ENCODE measurements around the gene MYLK3.
A peak's percentile ranks its signal among the peaks of the same experiment; 100 is the strongest.

The MYLK3 gene

DNA sequence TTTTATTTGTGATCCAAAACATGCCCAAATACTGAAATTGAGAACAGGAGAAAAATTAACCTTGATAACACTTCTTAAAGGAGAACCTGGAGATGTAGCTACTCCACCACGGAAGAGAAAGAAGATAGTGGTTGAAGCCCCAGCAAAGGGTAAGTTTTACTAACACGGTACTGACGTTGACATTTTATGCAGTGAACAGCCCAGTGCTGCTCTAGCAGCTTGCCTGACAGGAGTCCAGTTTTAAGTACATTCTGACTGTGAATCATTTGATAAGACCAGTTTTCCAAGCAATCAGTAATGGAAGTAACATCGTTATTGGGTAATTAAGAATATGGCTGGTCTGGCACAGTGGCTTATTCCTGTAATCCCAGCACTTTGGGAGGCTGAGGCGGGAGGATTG, 52.2 kb downstream of the MYLK3 start:
- Histone ChIP-seq H2AFZ (ENCODE audit: low read depth) (no peak overlapping the region), H3K27me3 (ENCODE audit: insufficient read depth, low read depth) (no peaks in the 10 kb centered on the region), H3K79me2 (ENCODE audit: insufficient read depth, low read depth) (peaks cover 15% of the 10 kb centered on the region), H3K4me3 (IDR thresholded peaks at IDR 0.05; ENCODE audit: insufficient read depth, low read depth, low read length) (no peak overlapping the region), H3K9ac (no peak overlapping the region), H3K4me1 (ENCODE audit: low read depth, poor library complexity, severe bottlenecking) (peaks cover 13% of the 10 kb centered on the region), H4K20me1 (ENCODE audit: insufficient read depth) (0 out of 2 replicates have a peak, but pooled peaks cover 3% of the 10 kb centered on the region), H3K4me2 (no peak overlapping the region), H3K27ac (no peak overlapping the region), H3K36me3 (ENCODE audit: insufficient read depth) (peaks cover 11% of the 10 kb centered on the region; the same call in 1 of the 2 replicates)
- TF ChIP-seq, protein P1, sequence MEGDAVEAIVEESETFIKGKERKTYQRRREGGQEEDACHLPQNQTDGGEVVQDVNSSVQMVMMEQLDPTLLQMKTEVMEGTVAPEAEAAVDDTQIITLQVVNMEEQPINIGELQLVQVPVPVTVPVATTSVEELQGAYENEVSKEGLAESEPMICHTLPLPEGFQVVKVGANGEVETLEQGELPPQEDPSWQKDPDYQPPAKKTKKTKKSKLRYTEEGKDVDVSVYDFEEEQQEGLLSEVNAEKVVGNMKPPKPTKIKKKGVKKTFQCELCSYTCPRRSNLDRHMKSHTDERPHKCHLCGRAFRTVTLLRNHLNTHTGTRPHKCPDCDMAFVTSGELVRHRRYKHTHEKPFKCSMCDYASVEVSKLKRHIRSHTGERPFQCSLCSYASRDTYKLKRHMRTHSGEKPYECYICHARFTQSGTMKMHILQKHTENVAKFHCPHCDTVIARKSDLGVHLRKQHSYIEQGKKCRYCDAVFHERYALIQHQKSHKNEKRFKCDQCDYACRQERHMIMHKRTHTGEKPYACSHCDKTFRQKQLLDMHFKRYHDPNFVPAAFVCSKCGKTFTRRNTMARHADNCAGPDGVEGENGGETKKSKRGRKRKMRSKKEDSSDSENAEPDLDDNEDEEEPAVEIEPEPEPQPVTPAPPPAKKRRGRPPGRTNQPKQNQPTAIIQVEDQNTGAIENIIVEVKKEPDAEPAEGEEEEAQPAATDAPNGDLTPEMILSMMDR (conservative IDR thresholded peaks at IDR 0.05; ENCODE audit: low read depth, low read length): no peak

DNA sequence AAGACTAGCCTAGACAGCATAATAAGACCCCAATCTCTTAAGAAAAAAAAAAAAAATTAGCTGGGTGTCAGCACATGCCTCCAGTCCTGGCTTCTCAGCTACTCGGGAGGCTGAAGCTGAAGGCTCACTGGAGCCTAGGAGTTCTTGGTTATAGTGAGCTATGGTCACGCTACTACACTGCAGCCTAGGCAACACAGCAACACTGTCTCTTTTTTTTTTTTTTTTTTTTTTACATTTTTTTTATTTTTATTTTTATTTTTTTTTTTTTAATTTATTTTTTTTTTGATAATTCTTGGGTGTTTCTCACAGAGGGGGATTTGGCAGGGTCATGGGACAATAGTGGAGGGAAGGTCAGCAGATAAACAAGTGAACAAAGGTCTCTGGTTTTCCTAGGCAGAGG, 54.5 kb downstream of the MYLK3 start:
- no peak overlapping the region for H3K4me3 ChIP-seq (IDR thresholded peaks at IDR 0.05; ENCODE audit: insufficient read depth, low read depth, low read length)
- H3K27ac ChIP-seq: no peak overlapping the region
- TF ChIP-seq, protein P1 (conservative IDR thresholded peaks at IDR 0.05; ENCODE audit: low read depth, low read length): no peak
- no peak overlapping the region for H3K9ac ChIP-seq
- no peaks in the 10 kb centered on the region for H3K27me3 ChIP-seq (ENCODE audit: insufficient read depth, low read depth)
- H3K4me2 ChIP-seq: no peak overlapping the region
- H4K20me1 ChIP-seq (ENCODE audit: insufficient read depth): 0 out of 2 replicates have a peak, but pooled peaks cover 4% of the 10 kb centered on the region
- peaks cover 11% of the 10 kb centered on the region; the same call in 1 of the 2 replicates for H3K36me3 ChIP-seq (ENCODE audit: insufficient read depth)
- peaks cover 24% of the 10 kb centered on the region for H3K79me2 ChIP-seq (ENCODE audit: insufficient read depth, low read depth)
- H3K4me1 ChIP-seq (ENCODE audit: low read depth, poor library complexity, severe bottlenecking): peaks cover 14% of the 10 kb centered on the region
- H2AFZ ChIP-seq (ENCODE audit: low read depth): no peak overlapping the region

DNA sequence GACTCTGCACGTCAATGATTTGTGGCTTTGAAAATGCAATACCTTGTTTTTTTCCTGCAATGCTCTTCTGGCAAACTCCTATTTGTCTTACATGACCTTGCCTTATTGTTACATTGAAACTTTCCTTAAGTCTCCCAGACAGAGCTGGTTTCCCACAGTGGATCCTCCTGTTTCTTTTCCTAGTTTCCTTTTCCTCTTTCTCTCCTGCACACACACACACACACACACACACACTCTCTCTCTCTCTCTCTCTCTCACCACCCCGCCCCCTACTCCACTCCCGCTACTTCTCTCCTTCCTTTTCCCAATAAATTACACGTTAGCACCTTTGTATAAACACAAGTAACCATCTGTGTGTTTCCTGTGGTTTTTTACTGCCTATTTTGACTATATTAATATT, 56.4 kb downstream of the MYLK3 start:
- Histone ChIP-seq H4K20me1 (ENCODE audit: insufficient read depth) (0 out of 2 replicates have a peak, but pooled peaks cover 4% of the 10 kb centered on the region), H3K4me2 (peak overlapping the region; percentile 71), H3K79me2 (ENCODE audit: insufficient read depth, low read depth) (peaks cover 42% of the 10 kb centered on the region), H3K27ac (no peak overlapping the region), H3K27me3 (ENCODE audit: insufficient read depth, low read depth) (no peaks in the 10 kb centered on the region), H2AFZ (ENCODE audit: low read depth) (no peak overlapping the region), H3K36me3 (ENCODE audit: insufficient read depth) (peaks cover 11% of the 10 kb centered on the region; the same call in 1 of the 2 replicates), H3K4me3 (IDR thresholded peaks at IDR 0.05; ENCODE audit: insufficient read depth, low read depth, low read length) (no peak overlapping the region), H3K9ac (no peak overlapping the region), H3K4me1 (ENCODE audit: low read depth, poor library complexity, severe bottlenecking) (peaks cover 27% of the 10 kb centered on the region)
- TF ChIP-seq, protein P1 (conservative IDR thresholded peaks at IDR 0.05; ENCODE audit: low read depth, low read length): no peak

DNA sequence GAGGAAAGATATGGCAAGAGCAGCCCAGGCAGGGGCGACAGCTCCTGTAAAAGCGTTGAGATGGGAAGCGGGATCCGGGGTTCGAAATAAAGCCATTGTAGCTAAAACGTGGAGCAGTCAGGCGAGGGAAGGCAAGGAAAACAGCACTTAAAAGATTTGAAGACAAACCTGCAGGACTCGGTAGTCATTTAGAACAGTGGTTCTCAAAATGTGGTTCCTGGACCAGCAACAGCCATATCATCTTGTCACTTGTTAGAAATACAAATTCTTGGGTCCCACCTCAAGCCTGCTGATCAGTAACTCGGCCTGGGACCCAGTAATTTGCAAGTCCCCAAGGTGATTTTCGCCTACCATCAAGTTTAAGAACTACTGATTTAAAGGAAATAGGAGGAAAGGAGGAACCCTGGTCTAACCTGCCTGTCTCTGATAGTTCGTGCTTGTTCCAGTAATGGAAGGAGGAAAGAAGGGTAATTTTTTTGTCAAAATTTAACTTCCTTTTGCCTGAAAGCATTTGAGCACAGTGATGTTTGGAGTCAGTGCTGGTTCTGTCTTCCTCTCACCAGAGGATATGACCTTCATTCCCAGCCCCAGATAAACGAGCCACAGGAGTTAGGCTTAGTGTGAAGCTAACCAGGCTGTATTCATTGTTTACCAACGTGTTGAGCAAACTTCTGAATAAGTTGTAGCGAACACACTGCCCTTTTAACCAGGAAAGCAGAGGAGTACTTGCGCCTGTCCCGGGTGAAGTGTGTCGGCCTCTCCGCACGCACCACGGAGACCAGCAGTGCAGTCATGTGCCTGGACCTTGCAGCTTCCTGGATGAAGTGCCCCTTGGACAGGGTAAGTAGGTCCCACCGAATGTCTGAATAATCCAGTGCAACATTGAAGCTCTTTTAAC, 57.6 kb downstream of the MYLK3 start:
- Histone ChIP-seq H3K4me3 (IDR thresholded peaks at IDR 0.05; ENCODE audit: insufficient read depth, low read depth, low read length) (no peak overlapping the region), H3K4me2 (peak overlapping the region; percentile 71), H3K4me1 (ENCODE audit: low read depth, poor library complexity, severe bottlenecking) (peaks cover 37% of the 10 kb centered on the region), H3K27me3 (ENCODE audit: insufficient read depth, low read depth) (no peaks in the 10 kb centered on the region), H2AFZ (ENCODE audit: low read depth) (peak overlapping the region; percentile 89), H4K20me1 (ENCODE audit: insufficient read depth) (peaks cover 4% of the 10 kb centered on the region; the same call in 1 of the 2 replicates), H3K9ac (peak overlapping the region; percentile 88; the same call in 1 of the 2 replicates), H3K36me3 (ENCODE audit: insufficient read depth) (peaks cover 11% of the 10 kb centered on the region; the same call in 1 of the 2 replicates), H3K79me2 (ENCODE audit: insufficient read depth, low read depth) (peaks cover 54% of the 10 kb centered on the region), H3K27ac (peak overlapping the region; percentile 85)
- TF ChIP-seq, protein P1 (conservative IDR thresholded peaks at IDR 0.05; ENCODE audit: low read depth, low read length): peak; percentile 12; the same call in 1 of the 2 replicates
